Stimulated activated CD4-positive, alpha-beta T cell treated with anti-CD3 and anti-CD28 coated beads, Interleukin-4, amount 100 ng/mL, for 48 hours (primary cell): ENCODE data around the gene TNFRSF6B.

Experiments used
- DNase-seq, 2 donors: peaks; one replicate each; pipeline ENCODE4 v3.0.0-alpha.2; 2020; ENCODE audit warnings: low read depth in 2 of 2

TNFRSF6B gene

GRCh38 chr20:63696306-63696627 lies 185 bp upstream of the TNFRSF6B start:
- no peak for DNase-seq

GRCh38 chr20:63697357-63697867 lies 960 bp downstream of the TNFRSF6B start:
- DNase-seq = no peak

GRCh38 chr20:63697868-63698545 lies 1.6 kb downstream of the TNFRSF6B start:
- DNase-seq = no peak

GRCh38 chr20:63698739-63699465 lies 2.5 kb downstream of the TNFRSF6B start:
- DNase-seq = peak; percentile 47 to 51

GRCh38 chr20:63699466-63700198 lies 3.2 kb downstream of the TNFRSF6B start:
- no peak for DNase-seq

GRCh38 chr20:63700199-63701050 lies 4.0 kb downstream of the TNFRSF6B start:
- no peak for DNase-seq

- DNase-seq = no peak
These were observed 4.5 kb downstream of the TNFRSF6B start for GRCh38 chr20:63701051-63701328.

- DNase-seq = no peak
These were observed 5.0 kb downstream of the TNFRSF6B start for GRCh38 chr20:63701329-63702035.

GRCh38 chr20:63702036-63702665 lies 5.7 kb downstream of the TNFRSF6B start:
- DNase-seq = no peak

- no peak for DNase-seq
These were observed 6.5 kb downstream of the TNFRSF6B start for GRCh38 chr20:63702751-63703470.

- no peak for DNase-seq
These were observed 7.1 kb downstream of the TNFRSF6B start for GRCh38 chr20:63703471-63703975.

- DNase-seq = no peak
These were observed 7.7 kb downstream of the TNFRSF6B start for GRCh38 chr20:63703976-63704748.

- no peak for DNase-seq
These were observed 8.3 kb downstream of the TNFRSF6B start for GRCh38 chr20:63704749-63705117.

GRCh38 chr20:63705232-63706026 lies 9.0 kb downstream of the TNFRSF6B start:
- DNase-seq = no peak

GRCh38 chr20:63706027-63706695 lies 9.7 kb downstream of the TNFRSF6B start:
- DNase-seq = no peak

GRCh38 chr20:63706852-63707557 lies 10.6 kb downstream of the TNFRSF6B start:
- peak in 1 of 2 donors; percentile 53 for DNase-seq
